Keratinocyte (primary cell): ENCODE measurements around the gene PHOX2A. TPM values are rescaled to one million over a fixed set of nuclear protein-coding genes. Genes with fewer than 3 reads are reported as not detected.

Experiments
- DNase-seq: peaks from one replicate; pipeline ENCODE4 v3.0.0-alpha.2; 2011; ENCODE audit warnings: low read depth, missing footprints, low spot score
- FAIRE-seq: peaks from 2 replicates; lab custom pipeline; 2011; peaks lifted over from hg19 to GRCh38; lab: Jason Lieb, UNC
- H2AFZ ChIP-seq: 2 replicates; pipeline ENCODE4 v1.6.0; 2012; ENCODE audit warnings: low read length, control low read depth, inconsistent platforms; ENCODE audit not compliant: control insufficient read depth
- H3K27ac ChIP-seq: 2 replicates; pipeline ENCODE4 v1.5.1; 2011; ENCODE audit warnings: low read length; ENCODE audit not compliant: control insufficient read depth, insufficient read depth
- H3K27me3 ChIP-seq: 3 replicates; pipeline ENCODE4 v1.6.0; 2011; ENCODE audit warnings: low read length; ENCODE audit not compliant: control insufficient read depth, insufficient read depth; ENCODE audit errors: extremely low read depth
- H3K36me3 ChIP-seq, 2 experiments: 2 replicates in 1 of 2; 3 replicates in 1 of 2; pipeline ENCODE4 v1.5.1; 2011; ENCODE audit warnings: low read length in 2 of 2, mild to moderate bottlenecking in 1 of 2; ENCODE audit not compliant: control insufficient read depth in 2 of 2, insufficient read depth in 2 of 2; ENCODE audit errors: extremely low read depth in 1 of 2
- H3K4me1 ChIP-seq: 3 replicates; pipeline ENCODE4 v1.5.1; 2011; ENCODE audit warnings: low read length; ENCODE audit not compliant: control insufficient read depth, insufficient read depth; ENCODE audit errors: extremely low read depth
- H3K4me2 ChIP-seq: 3 replicates; pipeline ENCODE4 v1.6.0; 2011; ENCODE audit warnings: low read depth, low read length; ENCODE audit not compliant: control insufficient read depth, insufficient read depth; ENCODE audit errors: extremely low read depth
- H3K4me3 ChIP-seq, 3 experiments: fragments of 200-600 bp in 1 of 3; sonication (generic) in 1 of 3; 2 replicates in 2 of 3; 3 replicates in 1 of 3; pipeline ENCODE4 v1.5.1; 2011 to 2016; ENCODE audit warnings: low read length in 3 of 3, mild to moderate bottlenecking in 3 of 3, control low read depth in 2 of 3, inconsistent platforms in 1 of 3, low read depth in 1 of 3, mixed read lengths in 1 of 3, mixed run types in 1 of 3, moderate library complexity in 1 of 3; ENCODE audit not compliant: control insufficient read depth in 2 of 3, insufficient read depth in 2 of 3; ENCODE audit errors: extremely low read depth in 1 of 3
- H3K79me2 ChIP-seq: 2 replicates; pipeline ENCODE4 v1.6.0; 2012; ENCODE audit warnings: low read length; ENCODE audit not compliant: control insufficient read depth, insufficient read depth
- H3K9ac ChIP-seq: 3 replicates; pipeline ENCODE4 v1.6.0; 2011; ENCODE audit warnings: low read length; ENCODE audit not compliant: control insufficient read depth, insufficient read depth; ENCODE audit errors: extremely low read depth
- H3K9me1 ChIP-seq: 3 replicates; pipeline ENCODE4 v1.6.0; 2011; ENCODE audit warnings: low read length; ENCODE audit not compliant: control insufficient read depth, insufficient read depth; ENCODE audit errors: extremely low read depth
- H3K9me3 ChIP-seq: 2 replicates; pipeline ENCODE4 v1.5.1; 2012; ENCODE audit warnings: low read depth, low read length; ENCODE audit not compliant: control insufficient read depth
- H4K20me1 ChIP-seq: 3 replicates; pipeline ENCODE4 v1.6.0; 2011; ENCODE audit warnings: low read length; ENCODE audit not compliant: control insufficient read depth, insufficient read depth; ENCODE audit errors: extremely low read depth
- CTCF ChIP-seq, 3 experiments: IDR thresholded peaks in 1 of 3; conservative IDR thresholded peaks in 1 of 3; optimal IDR thresholded peaks in 1 of 3; 2 replicates in 2 of 3; 3 replicates in 1 of 3; pipeline versions ENCODE3 to v1.5.1; 2011; ENCODE audit warnings: low read length in 3 of 3, mild to moderate bottlenecking in 3 of 3, moderate library complexity in 2 of 3, control low read depth in 1 of 3, inconsistent platforms in 1 of 3; ENCODE audit not compliant: insufficient read depth in 2 of 3; ENCODE audit errors: extremely low read depth in 1 of 3
- EZH2 ChIP-seq: IDR thresholded peaks from one replicate; pipeline ENCODE4 v1.6.1; 2012; ENCODE audit warnings: inconsistent platforms, mild to moderate bottlenecking, low read length, moderate library complexity
- dilution Hi-C: fragments of 300-500 bp; cut with MboI; formaldehyde crosslinking; loops from one replicate; pipeline ENCODE4 v1.7.0; 2020; ENCODE audit warnings: low sequenced_read_pairs; ENCODE audit not compliant: extremely low pct_ligation_motif_present
- polyA plus RNA-seq, 5 experiments: library from polyadenylated mRNA; depleted of rRNA in 3 of 5; stranded (reverse) in 3 of 5; stranded (forward) in 1 of 5; unstranded in 1 of 5; fragments of >200 nt; gene quantifications; 1 replicate in 1 of 5; 2 replicates in 3 of 5; 3 replicates in 1 of 5; pipeline versions ENCODE4 v1.2.1 to v1.2.3, GENCODE V29; 2011 to 2012; ENCODE audit warnings: missing spikeins in 2 of 5, low read depth in 1 of 5, low replicate concordance in 1 of 5

Gene PHOX2A
- polyA plus RNA-seq, 1 donor (not counting 4 experiments of a cell fraction or from before 2014, with no cell fraction given), result not detected

GRCh38 chr11:72247584-72247983 is 3.6 kb upstream of the PHOX2A start:
- H4K20me1 ChIP-seq, result no peaks in the 10 kb centered on the region
- TF ChIP-seq EZH2, result no peak
- no peak for TF ChIP-seq CTCF (optimal IDR thresholded peaks at IDR 0.05 in 1 of 3, IDR thresholded peaks at IDR 0.05 in 1 of 3, conservative IDR thresholded peaks at IDR 0.05 in 1 of 3; ENCODE audit: extremely low read depth in 1 of 3, insufficient read depth in 2 of 3, low read length in 3 of 3)
- H3K9ac ChIP-seq, result no peak overlapping the region
- H3K4me1 ChIP-seq, result no peaks in the 10 kb centered on the region
- FAIRE-seq (no peak), DNase-seq (no peak)
- no peaks in the 10 kb centered on the region for H3K9me1 ChIP-seq
- no peaks in the 10 kb centered on the region for H3K9me3 ChIP-seq
- no peak overlapping the region for H2AFZ ChIP-seq
- H3K36me3 ChIP-seq, result no peaks in the 10 kb centered on the region
- H3K4me3 ChIP-seq, result no peak overlapping the region
- no peak overlapping the region for H3K27ac ChIP-seq
- dilution Hi-C loops, result no loop called here
- H3K4me2 ChIP-seq, result no peak overlapping the region
- H3K79me2 ChIP-seq, result no peaks in the 10 kb centered on the region
- H3K27me3 ChIP-seq, result peaks cover 58% of the 10 kb centered on the region

DNA sequence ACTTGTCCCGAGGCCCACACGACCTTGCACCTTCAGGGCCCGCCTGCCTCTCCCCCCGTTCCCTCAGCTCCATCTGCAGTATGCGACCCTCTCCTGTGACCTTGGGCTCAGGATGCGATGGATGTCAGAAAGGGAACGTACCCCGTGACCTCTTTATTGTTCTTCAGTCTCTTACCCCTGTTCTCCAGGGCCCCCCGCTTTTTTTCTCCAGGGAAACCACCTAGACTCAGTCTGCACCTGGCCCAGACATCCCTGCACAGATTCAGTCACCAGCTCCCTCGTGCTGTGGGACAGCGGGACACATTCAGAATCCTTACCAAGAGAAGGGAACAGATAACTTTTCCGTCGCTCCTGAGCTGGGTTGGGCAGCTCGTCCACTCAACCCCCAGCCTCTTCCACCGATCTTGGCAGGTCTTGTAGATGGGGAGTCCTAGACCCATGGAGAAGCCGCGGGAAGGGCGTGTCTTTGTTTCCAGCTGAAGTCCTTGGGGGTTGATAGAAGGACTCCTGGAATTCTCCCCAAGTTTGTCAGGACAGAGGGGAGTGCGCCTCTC is 1.4 kb upstream of the PHOX2A start:
- Histone ChIP-seq H2AFZ (no peak overlapping the region), H3K4me2 (no peak overlapping the region), H4K20me1 (no peaks in the 10 kb centered on the region), H3K79me2 (no peaks in the 10 kb centered on the region), H3K27me3 (peaks cover 61% of the 10 kb centered on the region), H3K9me3 (no peaks in the 10 kb centered on the region), H3K9ac (no peak overlapping the region), H3K36me3 (no peaks in the 10 kb centered on the region), H3K9me1 (no peaks in the 10 kb centered on the region), H3K4me3 (no peak overlapping the region), H3K4me1 (no peaks in the 10 kb centered on the region), H3K27ac (no peak overlapping the region)
- DNase-seq (no peak), FAIRE-seq (no peak)
- dilution Hi-C loops, result no loop called here
- TF ChIP-seq CTCF (optimal IDR thresholded peaks at IDR 0.05 in 1 of 3, IDR thresholded peaks at IDR 0.05 in 1 of 3, conservative IDR thresholded peaks at IDR 0.05 in 1 of 3; ENCODE audit: extremely low read depth in 1 of 3, insufficient read depth in 2 of 3, low read length in 3 of 3) (no peak), EZH2 (no peak)
